H9 (cell line): ENCODE results near the gene CCDC40. TPM values are rescaled to one million over a fixed set of nuclear protein-coding genes. Genes with fewer than 3 reads are reported as not detected.

Experiments
- DNase-seq: peaks from one replicate; pipeline ENCODE4 v3.0.0-alpha.2; 2017
- H2AFZ ChIP-seq: one replicate; pipeline ENCODE4 v1.6.1; 2013; ENCODE audit warnings: mild to moderate bottlenecking, low read length, control low read depth, moderate library complexity
- H2AK5ac ChIP-seq: 2 replicates; pipeline ENCODE4 v1.6.1; 2013; ENCODE audit warnings: low read length, control low read depth, mixed read lengths; ENCODE audit not compliant: insufficient read length
- H2BK120ac ChIP-seq: one replicate; pipeline ENCODE4 v1.6.1; 2013; ENCODE audit warnings: low read depth, mild to moderate bottlenecking, low read length, control low read depth, inconsistent platforms; ENCODE audit not compliant: poor library complexity, severe bottlenecking
- H2BK12ac ChIP-seq: 2 replicates; pipeline ENCODE4 v1.6.1; 2013; ENCODE audit warnings: low read length, control low read depth, mixed read lengths, low read depth; ENCODE audit not compliant: insufficient read length
- H2BK15ac ChIP-seq: 2 replicates; pipeline ENCODE4 v1.6.1; 2013; ENCODE audit warnings: low read depth, low read length, control low read depth
- H2BK20ac ChIP-seq: one replicate; pipeline ENCODE4 v1.6.1; 2013; ENCODE audit warnings: low read depth, mild to moderate bottlenecking, low read length, control low read depth, inconsistent platforms; ENCODE audit not compliant: poor library complexity, severe bottlenecking
- H2BK5ac ChIP-seq: 2 replicates; pipeline ENCODE4 v1.6.1; 2013; ENCODE audit warnings: low read length, control low read depth, mixed read lengths; ENCODE audit not compliant: insufficient read length
- H3K14ac ChIP-seq: 2 replicates; pipeline ENCODE4 v1.6.1; 2013; ENCODE audit warnings: low read length, control low read depth; ENCODE audit not compliant: insufficient read depth
- H3K18ac ChIP-seq: 2 replicates; pipeline ENCODE4 v1.6.1; 2013; ENCODE audit warnings: low read depth, mild to moderate bottlenecking, mixed read lengths, low read length, control low read depth; ENCODE audit not compliant: insufficient read length
- H3K23ac ChIP-seq: 2 replicates; pipeline ENCODE4 v1.6.1; 2013; ENCODE audit warnings: low read length, control low read depth, mixed read lengths, low read depth; ENCODE audit not compliant: insufficient read length
- H3K23me2 ChIP-seq: 2 replicates; pipeline ENCODE4 v1.6.1; 2013; ENCODE audit warnings: low read depth, mild to moderate bottlenecking, mixed read lengths, low read length, control low read depth; ENCODE audit not compliant: insufficient read length, poor library complexity, severe bottlenecking
- H3K27ac ChIP-seq: 2 replicates; pipeline ENCODE4 v1.5.1; 2013; ENCODE audit warnings: low read length, control low read depth, mixed read lengths, low read depth; ENCODE audit not compliant: insufficient read length
- H3K27me3 ChIP-seq: 2 replicates; pipeline ENCODE4 v1.6.1; 2013; ENCODE audit warnings: low read length, control low read depth, inconsistent platforms; ENCODE audit not compliant: insufficient read depth
- H3K4ac ChIP-seq: 2 replicates; pipeline ENCODE4 v1.6.1; 2013; ENCODE audit warnings: low read depth, mild to moderate bottlenecking, control low read depth, inconsistent platforms, low read length, moderate library complexity
- H3K4me1 ChIP-seq: 2 replicates; pipeline ENCODE4 v1.6.1; 2013; ENCODE audit warnings: low read length, control low read depth, inconsistent platforms; ENCODE audit not compliant: insufficient read depth
- H3K4me2 ChIP-seq: 2 replicates; pipeline ENCODE4 v1.6.1; 2013; ENCODE audit warnings: low read length, control low read depth, mixed read lengths; ENCODE audit not compliant: insufficient read length, insufficient read depth
- H3K56ac ChIP-seq: 2 replicates; pipeline ENCODE4 v1.6.1; 2013; ENCODE audit warnings: low read depth, mild to moderate bottlenecking, mixed read lengths, low read length, control low read depth; ENCODE audit not compliant: insufficient read length
- H3K79me1 ChIP-seq: 2 replicates; pipeline ENCODE4 v1.6.1; 2013; ENCODE audit warnings: low read depth, mild to moderate bottlenecking, moderate library complexity, low read length, control low read depth, inconsistent platforms; ENCODE audit not compliant: insufficient read depth, poor library complexity, severe bottlenecking
- H3K79me2 ChIP-seq: 2 replicates; pipeline ENCODE4 v1.6.1; 2013; ENCODE audit warnings: low read length, control low read depth, inconsistent platforms; ENCODE audit not compliant: insufficient read depth
- H3K9ac ChIP-seq: 2 replicates; pipeline ENCODE4 v1.6.1; 2013; ENCODE audit warnings: low read length, control low read depth, mixed read lengths; ENCODE audit not compliant: insufficient read length; ENCODE audit errors: extremely low read depth
- H3K9me3 ChIP-seq: one replicate; pipeline ENCODE4 v1.6.1; 2013; ENCODE audit warnings: low read depth, low read length, inconsistent platforms; ENCODE audit not compliant: control insufficient read depth
- H3T11ph ChIP-seq: one replicate; pipeline ENCODE4 v1.6.1; 2013; ENCODE audit warnings: mild to moderate bottlenecking, low read length, control low read depth, inconsistent platforms
- H4K20me1 ChIP-seq: one replicate; pipeline ENCODE4 v1.6.1; 2013; ENCODE audit not compliant: control insufficient read depth, insufficient read length, insufficient read depth
- H4K5ac ChIP-seq: 2 replicates; pipeline ENCODE4 v1.6.1; 2013; ENCODE audit warnings: low read depth, mild to moderate bottlenecking, mixed read lengths, low read length, control low read depth; ENCODE audit not compliant: insufficient read length
- H4K8ac ChIP-seq: replicated peaks from 2 replicates; pipeline ENCODE4 v1.6.1; 2013; ENCODE audit warnings: low read length, control low read depth, mixed read lengths, low read depth; ENCODE audit not compliant: insufficient read length
- H4K91ac ChIP-seq: 2 replicates; pipeline ENCODE4 v1.6.1; 2013; ENCODE audit warnings: low read depth, mild to moderate bottlenecking, moderate library complexity, mixed read lengths, low read length, control low read depth; ENCODE audit not compliant: insufficient read length
- H3K27ac Mint-ChIP-seq, 3 experiments: 2 replicates in 2 of 3; 3 replicates in 1 of 3; pipeline ENCODE4 v1.8.0; 2020 to 2021; ENCODE audit warnings: mixed read lengths in 3 of 3, mild to moderate bottlenecking in 1 of 3, moderate library complexity in 1 of 3
- H3K27me3 Mint-ChIP-seq: 2 replicates; pipeline ENCODE4 v1.8.0; 2021; ENCODE audit warnings: low read depth, mild to moderate bottlenecking, moderate library complexity, mixed read lengths
- H3K36me3 Mint-ChIP-seq, 3 experiments: 2 replicates in 2 of 3; 3 replicates in 1 of 3; pipeline ENCODE4 v1.8.0; 2020 to 2021; ENCODE audit warnings: low read depth in 3 of 3, mixed read lengths in 3 of 3; ENCODE audit not compliant: insufficient read depth in 1 of 3
- H3K4me1 Mint-ChIP-seq, 2 experiments: 2 replicates each; pipeline ENCODE4 v1.8.0; 2020; ENCODE audit warnings: mixed read lengths in 2 of 2
- H3K4me3 Mint-ChIP-seq, 2 experiments: 2 replicates in 1 of 2; 3 replicates in 1 of 2; pipeline ENCODE4 v1.8.0; 2020 to 2021; ENCODE audit warnings: mild to moderate bottlenecking in 2 of 2, mixed read lengths in 2 of 2, moderate library complexity in 1 of 2
- H3K9me3 Mint-ChIP-seq, 2 experiments: 2 replicates in 1 of 2; 3 replicates in 1 of 2; pipeline ENCODE4 v1.8.0; 2020; ENCODE audit warnings: mild to moderate bottlenecking in 2 of 2, mixed read lengths in 2 of 2, moderate library complexity in 1 of 2
- CTCF ChIP-seq: fragments of 200-600 bp; sonication (generic); conservative IDR thresholded peaks from 3 replicates; pipeline ENCODE4 v1.8.0; 2021; ENCODE audit warnings: antibody characterized with exemption, mild to moderate bottlenecking
- WGBS: extraction: QIAGEN DNeasy Blood & Tissue Kit; methylation state at CpG from one replicate; pipeline ENCODE4 v1.1.7; 2013; ENCODE audit warnings: missing lambda C conversion rate, low lambda C conversion rate, mixed read lengths; ENCODE audit not compliant: insufficient read length; ENCODE audit errors: extremely low coverage; 5-methylcytosine and 5-hydroxymethylcytosine counted together
- total RNA-seq: library from RNA; stranded (reverse); gene quantifications from 2 replicates; pipeline ENCODE4 v1.2.1, GENCODE V29; 2021

CCDC40 gene
- total RNA-seq, 1 experiment from 2014 or later: 8.9 TPM

DNA sequence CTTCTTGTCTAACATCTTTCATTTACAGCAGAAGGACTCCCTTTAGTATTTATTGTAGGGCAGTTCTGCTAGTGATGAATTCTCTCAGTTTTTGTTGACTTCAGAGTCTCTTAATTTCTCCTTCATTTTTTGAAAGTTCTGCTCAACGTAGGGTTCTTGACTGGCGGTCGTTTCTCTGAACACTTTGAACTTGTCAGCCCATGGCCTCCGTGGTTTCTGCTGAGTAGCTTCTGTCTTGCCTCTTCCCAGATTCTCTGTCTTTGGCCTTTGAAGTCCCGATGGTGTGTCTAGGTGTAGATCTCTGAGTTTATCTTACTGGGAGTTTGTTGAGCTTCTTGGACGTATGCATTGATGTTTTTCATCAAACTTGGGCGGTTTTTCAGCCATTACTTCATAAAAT is 78.3 kb downstream of the CCDC40 start:
- no peak overlapping the region for H3K56ac ChIP-seq
- H3K4me1 ChIP-seq: no peaks in the 10 kb centered on the region
- H2BK120ac ChIP-seq: no peak overlapping the region
- H3K4me3 Mint-ChIP-seq: no peak overlapping the region
- H3K27me3 Mint-ChIP-seq: no peaks in the 10 kb centered on the region; the same call in 1 of the 2 replicates
- no peak overlapping the region for H3K27ac ChIP-seq
- no peaks in the 10 kb centered on the region for H3K9me3 ChIP-seq
- H3K4me2 ChIP-seq: no peak overlapping the region
- H3K9ac ChIP-seq: no peak overlapping the region
- H3K23ac ChIP-seq: no peak overlapping the region
- H2AK5ac ChIP-seq: no peak overlapping the region
- no peak overlapping the region for H3K18ac ChIP-seq
- H3K14ac ChIP-seq: no peak overlapping the region
- no peaks in the 10 kb centered on the region for H3K79me2 ChIP-seq
- H4K8ac ChIP-seq: no peak overlapping the region
- no peak overlapping the region for H4K91ac ChIP-seq
- H3K4ac ChIP-seq: no peak overlapping the region
- no peak overlapping the region for H2AFZ ChIP-seq
- no peaks in the 10 kb centered on the region for H3K27me3 ChIP-seq
- no peak overlapping the region for H2BK15ac ChIP-seq
- no peaks in the 10 kb centered on the region for H4K20me1 ChIP-seq
- DNase-seq: no peak
- H3K27ac Mint-ChIP-seq: no peak overlapping the region
- no peak overlapping the region for H4K5ac ChIP-seq
- H3K9me3 Mint-ChIP-seq: peaks cover 0 to 7% of the 10 kb centered on the region in 2 experiments; a peak in 1 of 5 replicates
- H3K36me3 Mint-ChIP-seq: peaks cover 2 to 41% (median 7%) of the 10 kb centered on the region in 3 experiments; a peak in 6 of 7 replicates
- no peak overlapping the region for H2BK20ac ChIP-seq
- H3T11ph ChIP-seq: no peak overlapping the region
- TF ChIP-seq CTCF: no peak
- no peaks in the 10 kb centered on the region for H3K23me2 ChIP-seq
- peaks cover 15 to 23% of the 10 kb centered on the region in 2 experiments for H3K4me1 Mint-ChIP-seq
- H2BK5ac ChIP-seq: no peak overlapping the region
- H2BK12ac ChIP-seq: no peak overlapping the region
- no peaks in the 10 kb centered on the region for H3K79me1 ChIP-seq
- no CpG with 5 or more reads among the region's 7 CpGs for WGBS
